GM19455 (cell line): ENCODE data around the gene CCDC9.

Experiments
- ATAC-seq: cut with Tn5 transposase; IDR thresholded peaks from one replicate; pipeline ENCODE4 v1.9.1; 2021; ENCODE audit not compliant: unreplicated experiment

The CCDC9 gene

DNA sequence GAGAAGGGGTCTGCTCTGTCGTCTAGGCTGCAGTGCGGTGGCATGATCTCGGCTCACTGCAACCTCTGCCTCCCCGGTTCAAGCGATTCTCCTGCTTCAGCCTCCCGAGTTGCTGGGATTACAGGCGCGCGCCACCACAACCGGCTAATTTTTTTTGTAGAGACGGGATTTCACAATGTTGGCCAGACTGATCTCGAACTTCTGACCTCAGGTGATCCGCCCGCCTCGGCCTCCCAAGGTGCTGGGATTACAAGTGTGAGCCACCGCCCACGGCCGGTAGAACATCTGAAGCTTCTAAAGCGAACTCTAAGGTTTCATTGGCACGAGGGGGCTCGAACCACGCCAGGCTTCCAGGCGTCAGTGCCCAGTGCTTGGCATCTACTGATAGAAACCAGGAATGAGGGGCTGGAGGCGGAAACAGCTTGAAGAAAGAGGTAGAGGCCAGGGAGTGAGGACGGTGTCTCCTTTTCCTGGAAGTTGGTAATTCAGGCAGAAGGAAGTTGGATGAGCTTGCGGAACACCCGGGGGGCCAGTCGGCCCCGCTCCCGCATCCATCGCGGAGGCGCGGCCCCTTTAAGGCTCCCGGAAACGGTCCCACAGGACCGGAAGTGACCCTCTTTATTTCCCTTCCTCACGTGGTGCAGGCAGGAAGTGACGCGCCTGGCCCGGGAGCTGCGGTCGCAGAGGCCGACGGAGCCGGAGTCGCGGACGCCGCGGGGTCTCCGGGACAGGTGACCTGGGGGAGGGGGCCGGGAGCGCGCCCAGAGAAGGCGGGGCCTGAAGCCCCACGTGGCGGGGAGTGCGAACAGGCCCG, at the start of gene CCDC9:
Gene CCDC9 (plus strand): TSS at position 647 of the 814 bp plus-strand sequence. CDS start 1,876 bp downstream, outside the sequence.
- peak; percentile 37 for ATAC-seq

- ATAC-seq = no peak
These were observed 46.8 kb upstream of the CCDC9 start for GRCh38 chr19:47209319-47210179.

GRCh38 chr19:47210180-47210490, 46.2 kb upstream of the CCDC9 start:
- no peak for ATAC-seq

DNA sequence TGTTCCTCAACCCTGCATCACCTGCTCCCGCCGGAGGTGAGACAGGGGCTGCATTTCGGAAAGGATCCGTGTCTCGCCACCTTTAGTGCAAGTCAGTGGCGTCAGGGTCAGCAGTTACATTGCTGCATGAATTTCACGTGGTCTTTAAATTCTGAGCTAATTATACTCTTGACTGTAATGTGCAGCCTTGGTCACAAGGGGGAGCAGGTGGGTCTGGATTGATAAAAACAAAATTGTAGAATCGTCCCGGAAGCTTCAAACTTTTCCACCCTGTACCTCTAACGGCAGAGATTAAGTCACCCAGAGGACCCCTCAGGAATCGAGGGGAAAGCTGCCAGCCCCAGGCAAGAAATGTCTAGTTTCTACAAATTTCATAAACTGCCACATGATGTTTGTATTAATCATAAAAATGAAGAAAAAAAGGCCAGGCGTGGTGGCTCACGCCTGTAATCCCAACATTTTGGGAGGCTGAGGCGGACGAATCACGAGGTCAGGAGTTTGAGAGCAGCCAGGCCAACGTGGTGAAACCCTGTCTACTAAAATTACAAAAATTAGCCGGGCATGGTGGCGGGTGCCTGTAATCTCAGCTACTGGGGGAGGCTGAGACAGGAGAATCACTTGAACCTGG, 45.5 kb upstream of the CCDC9 start:
- no peak for ATAC-seq

- ATAC-seq = no peak
These were observed 40.7 kb upstream of the CCDC9 start for GRCh38 chr19:47215581-47215980.

GRCh38 chr19:47221080-47221841, 35.1 kb upstream of the CCDC9 start:
- no peak for ATAC-seq

GRCh38 chr19:47221890-47222289, 34.4 kb upstream of the CCDC9 start:
- ATAC-seq = no peak

DNA sequence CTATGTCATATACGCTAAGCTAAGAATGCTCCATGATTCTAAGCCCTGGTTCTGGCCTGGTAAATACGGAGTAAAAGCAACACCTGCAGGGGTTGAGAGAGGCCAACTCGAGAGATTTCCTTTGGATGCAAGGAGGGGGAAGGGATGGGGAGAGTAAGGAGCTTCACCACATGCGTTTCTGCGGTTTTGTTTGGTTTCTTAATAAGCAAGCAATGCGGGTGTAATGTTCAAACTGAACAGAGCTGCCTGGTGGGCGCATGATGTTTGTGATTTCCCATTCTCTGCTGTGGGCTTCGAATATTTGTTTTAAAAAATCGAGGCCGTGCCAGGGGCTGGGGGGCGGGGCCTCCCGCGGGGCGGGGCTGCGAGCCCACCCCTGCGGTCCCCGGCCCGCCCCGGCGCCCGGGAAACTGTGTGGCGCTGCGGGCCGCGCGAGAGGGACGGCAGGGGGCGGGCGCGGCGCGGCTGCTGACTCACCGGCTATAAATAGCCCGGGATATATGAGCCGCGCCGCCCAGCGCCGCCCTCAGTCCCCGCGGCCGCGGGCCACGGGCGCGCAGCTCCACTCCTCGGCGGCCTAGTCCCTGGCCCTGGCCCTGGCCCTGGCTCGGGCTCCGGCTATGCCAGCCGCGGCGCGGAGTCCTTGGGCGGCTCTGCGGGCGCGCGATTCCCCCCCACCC, 30.4 kb upstream of the CCDC9 start:
- ATAC-seq = no peak

- ATAC-seq = no peak
These were observed 29.6 kb upstream of the CCDC9 start for GRCh38 chr19:47226426-47227351.

GRCh38 chr19:47227352-47228167, 28.8 kb upstream of the CCDC9 start:
- ATAC-seq = no peak

GRCh38 chr19:47228168-47228936, 28.0 kb upstream of the CCDC9 start:
- no peak for ATAC-seq

GRCh38 chr19:47228937-47229675, 27.2 kb upstream of the CCDC9 start:
- no peak for ATAC-seq

GRCh38 chr19:47229676-47230053, 26.7 kb upstream of the CCDC9 start:
- ATAC-seq = no peak

DNA sequence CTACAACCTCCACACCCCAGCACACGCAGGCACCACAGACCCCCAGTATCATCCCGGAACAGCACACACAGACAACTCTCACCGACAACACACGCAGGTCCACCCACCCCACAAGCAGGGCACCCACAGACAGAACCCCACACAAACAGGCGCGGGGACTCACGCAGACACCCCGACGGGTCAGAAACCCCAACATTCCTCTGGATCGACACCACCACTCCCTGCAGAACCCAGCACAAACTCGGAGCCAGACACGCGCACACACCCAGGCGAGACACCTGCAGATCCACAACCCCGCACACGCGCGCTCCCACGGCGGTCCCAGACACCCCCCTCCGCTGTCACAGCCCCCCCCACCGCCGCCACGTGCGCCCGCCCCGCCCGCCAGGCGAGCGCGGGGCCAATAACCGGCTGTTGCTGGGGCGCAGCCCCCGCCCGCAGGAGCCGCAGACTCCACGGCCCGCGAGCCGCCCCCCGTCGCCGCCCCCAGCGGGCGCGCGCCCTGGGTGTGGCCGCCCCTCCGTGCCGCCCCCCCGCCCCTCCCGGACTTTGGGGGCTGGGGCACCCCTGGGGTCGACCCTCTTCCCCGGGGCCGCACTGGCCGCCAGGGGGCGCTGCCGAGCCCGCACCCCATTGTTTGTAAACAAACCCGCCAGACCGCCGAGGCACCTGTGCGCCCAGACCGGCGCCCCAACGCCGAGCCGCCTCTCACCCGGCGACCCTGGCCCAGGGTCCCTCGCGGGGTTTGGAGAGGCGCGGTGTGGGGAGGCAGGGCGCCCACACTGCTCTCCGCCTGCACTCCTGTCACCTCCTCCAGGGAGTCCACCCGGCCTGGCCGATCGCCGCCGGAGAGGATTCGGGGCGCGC, 26.0 kb upstream of the CCDC9 start:
- peak; percentile 18 for ATAC-seq

- peak; percentile 2 for ATAC-seq
These were observed 25.5 kb upstream of the CCDC9 start, which contains the start of gene BBC3 for GRCh38 chr19:47230921-47231214. Gene BBC3 (minus strand): TSS chr19:47231199. CDS start chr19:47228431, 2,768 bp downstream.
